Measurements from ENCODE around the gene GRAMD2B. TPM values are rescaled to one million over a fixed set of nuclear protein-coding genes. Genes with fewer than 3 reads are reported as not detected.

The GRAMD2B gene
- total RNA-seq, 1 experiment from 2014 or later, result 6.7 TPM

- no peaks in the 10 kb centered on the region for H3K23me2 ChIP-seq (ENCODE audit: insufficient read length, low read depth, low read length, poor library complexity, severe bottlenecking)
- H4K20me1 ChIP-seq (ENCODE audit: control insufficient read depth, insufficient read depth, insufficient read length), result no peaks in the 10 kb centered on the region
- H4K91ac ChIP-seq (ENCODE audit: insufficient read length, low read depth, low read length), result no peak overlapping the region
- H2BK20ac ChIP-seq (ENCODE audit: low read depth, low read length, poor library complexity, severe bottlenecking), result no peak overlapping the region
- H3T11ph ChIP-seq (ENCODE audit: low read length), result no peak overlapping the region
- peaks cover 4% of the 10 kb centered on the region; the same call in 1 of the 2 replicates for H3K4me1 ChIP-seq (ENCODE audit: insufficient read depth, low read length)
- no peaks in the 10 kb centered on the region for H3K79me2 ChIP-seq (ENCODE audit: insufficient read depth, low read length)
- H3K4me3 Mint-ChIP-seq, result no peak overlapping the region
- no peak overlapping the region for H2AK5ac ChIP-seq (ENCODE audit: insufficient read length, low read length)
- H3K9ac ChIP-seq (ENCODE audit: extremely low read depth, insufficient read length, low read length), result no peak overlapping the region
- DNase-seq, result no peak
- H3K79me1 ChIP-seq (ENCODE audit: insufficient read depth, low read depth, low read length, poor library complexity, severe bottlenecking), result no peaks in the 10 kb centered on the region
- no peak overlapping the region for H2AFZ ChIP-seq (ENCODE audit: low read length)
- H4K8ac ChIP-seq (replicated peaks; ENCODE audit: insufficient read length, low read depth, low read length), result no peak overlapping the region
- no peak overlapping the region for H3K27ac Mint-ChIP-seq
- H4K5ac ChIP-seq (ENCODE audit: insufficient read length, low read depth, low read length), result no peak overlapping the region
- no peak overlapping the region for H3K27ac ChIP-seq (ENCODE audit: insufficient read length, low read depth, low read length)
- H2BK120ac ChIP-seq (ENCODE audit: low read depth, low read length, poor library complexity, severe bottlenecking), result no peak overlapping the region
- H3K4me2 ChIP-seq (ENCODE audit: insufficient read depth, insufficient read length, low read length), result no peak overlapping the region
- H3K4me1 Mint-ChIP-seq, result peaks cover 7 to 8% of the 10 kb centered on the region in 2 experiments
- no CpG with 5 or more reads among the region's 2 CpGs for WGBS (ENCODE audit: extremely low coverage, insufficient read length, low lambda C conversion rate)
- no peaks in the 10 kb centered on the region for H3K27me3 Mint-ChIP-seq (ENCODE audit: low read depth)
- H2BK5ac ChIP-seq (ENCODE audit: insufficient read length, low read length), result no peak overlapping the region
- H3K4ac ChIP-seq (ENCODE audit: low read depth, low read length), result no peak overlapping the region
- H2BK15ac ChIP-seq (ENCODE audit: low read depth, low read length), result no peak overlapping the region
- no peak overlapping the region for H2BK12ac ChIP-seq (ENCODE audit: insufficient read length, low read depth, low read length)
- H3K14ac ChIP-seq (ENCODE audit: insufficient read depth, low read length), result no peak overlapping the region
- H3K9me3 ChIP-seq (ENCODE audit: control insufficient read depth, low read depth, low read length), result no peaks in the 10 kb centered on the region
- no peak overlapping the region for H3K56ac ChIP-seq (ENCODE audit: insufficient read length, low read depth, low read length)
- H3K27me3 ChIP-seq (ENCODE audit: insufficient read depth, low read length), result no peaks in the 10 kb centered on the region
- peaks cover 0 to 9% (median 1%) of the 10 kb centered on the region in 3 experiments; a peak in 5 of 7 replicates for H3K36me3 Mint-ChIP-seq (ENCODE audit: insufficient read depth in 1 of 3, low read depth in 3 of 3)
- H3K9me3 Mint-ChIP-seq, result no peaks in the 10 kb centered on the region
- no peak overlapping the region for H3K18ac ChIP-seq (ENCODE audit: insufficient read length, low read depth, low read length)
- no peak overlapping the region for H3K23ac ChIP-seq (ENCODE audit: insufficient read length, low read depth, low read length)
- no peak for TF ChIP-seq CTCF (conservative IDR thresholded peaks at IDR 0.05)
Observed at GRCh38 chr5:126472538-126472889, 49.3 kb downstream of the GRAMD2B start.
